ENCODE results near the gene ARHGEF9.
"Not testable (repeated sequence)": the region's sequence is repeated elsewhere in the genome, so short reads cannot be mapped to it uniquely, and the experiment has no call there.

ARHGEF9 gene

GRCh38 chrX:63784902-63785707, at the start of gene ARHGEF9:
ARHGEF9 (minus strand) TSS chrX:63785214; CDS start chrX:63785145, 69 bp downstream.
- Histone ChIP-seq H3K27me3 (ENCODE audit: control insufficient read depth, insufficient read depth, low read length) (no peaks in the 10 kb centered on the region), H3K27ac (peak within 1 kb of the TSS; percentile 47), H3K4me2 (ENCODE audit: low read length) (peak within 1 kb of the TSS; percentile 72), H3K9me3 (ENCODE audit: control insufficient read depth, low read length) (no peaks in the 10 kb centered on the region), H3K4me3 (ENCODE audit: low read depth, low read length) (peak within 1 kb of the TSS; percentile 53), H2AFZ (peak within 1 kb of the TSS; percentile 90), H3K79me2 (no peaks in the 10 kb centered on the region), H3K36me3 (ENCODE audit: control insufficient read depth, insufficient read depth, low read length) (no peaks in the 10 kb centered on the region), H3K9ac (no peak within 1 kb of the TSS), H3K4me1 (peaks cover 4% of the 10 kb centered on the region)
- TF ChIP-seq CTCF (IDR thresholded peaks at IDR 0.05), result no peak

- H3K27ac ChIP-seq; H3K36me3 ChIP-seq (ENCODE audit: control insufficient read depth, insufficient read depth, low read length); H3K79me2 ChIP-seq; H3K4me2 ChIP-seq (ENCODE audit: low read length); H2AFZ ChIP-seq; H3K27me3 ChIP-seq (ENCODE audit: control insufficient read depth, insufficient read depth, low read length); H3K9ac ChIP-seq; H3K9me3 ChIP-seq (ENCODE audit: control insufficient read depth, low read length); H3K4me1 ChIP-seq; H3K4me3 ChIP-seq (ENCODE audit: low read depth, low read length): not testable (repeated sequence)
Observed at GRCh38 chrX:63825446-63825845, 40.4 kb upstream of the ARHGEF9 start.

GRCh38 chrX:63818156-63818555, 33.1 kb upstream of the ARHGEF9 start:
- H3K4me2 ChIP-seq (ENCODE audit: low read length), result no peak overlapping the region
- TF ChIP-seq CTCF (IDR thresholded peaks at IDR 0.05), result no peak
- no peaks in the 10 kb centered on the region for H3K27me3 ChIP-seq (ENCODE audit: control insufficient read depth, insufficient read depth, low read length)
- no peaks in the 10 kb centered on the region for H3K79me2 ChIP-seq
- H3K9ac ChIP-seq, result no peak overlapping the region
- no peak overlapping the region for H3K4me3 ChIP-seq (ENCODE audit: low read depth, low read length)
- H3K4me1 ChIP-seq, result no peaks in the 10 kb centered on the region
- H3K27ac ChIP-seq, result no peak overlapping the region
- no peaks in the 10 kb centered on the region for H3K36me3 ChIP-seq (ENCODE audit: control insufficient read depth, insufficient read depth, low read length)
- H3K9me3 ChIP-seq (ENCODE audit: control insufficient read depth, low read length), result no peaks in the 10 kb centered on the region
- H2AFZ ChIP-seq, result no peak overlapping the region

- Histone ChIP-seq H3K36me3 (ENCODE audit: control insufficient read depth, insufficient read depth, low read length) (no peaks in the 10 kb centered on the region), H3K4me2 (ENCODE audit: low read length) (no peak overlapping the region), H3K79me2 (no peaks in the 10 kb centered on the region), H3K4me1 (no peaks in the 10 kb centered on the region), H3K27me3 (ENCODE audit: control insufficient read depth, insufficient read depth, low read length) (no peaks in the 10 kb centered on the region), H3K4me3 (ENCODE audit: low read depth, low read length) (no peak overlapping the region), H2AFZ (no peak overlapping the region), H3K9me3 (ENCODE audit: control insufficient read depth, low read length) (no peaks in the 10 kb centered on the region), H3K27ac (no peak overlapping the region), H3K9ac (no peak overlapping the region)
- TF ChIP-seq CTCF (IDR thresholded peaks at IDR 0.05), result no peak
Observed at GRCh38 chrX:63817696-63818095, 32.7 kb upstream of the ARHGEF9 start.

GRCh38 chrX:63812823-63813222, 27.8 kb upstream of the ARHGEF9 start:
- Histone ChIP-seq H2AFZ (no peak overlapping the region), H3K9me3 (ENCODE audit: control insufficient read depth, low read length) (no peaks in the 10 kb centered on the region), H3K27me3 (ENCODE audit: control insufficient read depth, insufficient read depth, low read length) (no peaks in the 10 kb centered on the region), H3K36me3 (ENCODE audit: control insufficient read depth, insufficient read depth, low read length) (no peaks in the 10 kb centered on the region), H3K4me3 (ENCODE audit: low read depth, low read length) (no peak overlapping the region), H3K9ac (no peak overlapping the region), H3K27ac (no peak overlapping the region), H3K4me2 (ENCODE audit: low read length) (no peak overlapping the region), H3K79me2 (no peaks in the 10 kb centered on the region), H3K4me1 (no peaks in the 10 kb centered on the region)
- no peak for TF ChIP-seq CTCF (IDR thresholded peaks at IDR 0.05)

All from parathyroid adenoma (tissue), 2 donors.